GM18909 (cell line): ENCODE results near the gene PRUNE2.
"Not testable (repeated sequence)": the region's sequence is repeated elsewhere in the genome, so short reads cannot be mapped to it uniquely, and the experiment has no call there.

Experiments used
- ATAC-seq: cut with Tn5 transposase; IDR thresholded peaks from one replicate; pipeline ENCODE4 v1.9.1; 2021; ENCODE audit warnings: mild to moderate bottlenecking; ENCODE audit not compliant: unreplicated experiment, poor library complexity

Gene PRUNE2

DNA sequence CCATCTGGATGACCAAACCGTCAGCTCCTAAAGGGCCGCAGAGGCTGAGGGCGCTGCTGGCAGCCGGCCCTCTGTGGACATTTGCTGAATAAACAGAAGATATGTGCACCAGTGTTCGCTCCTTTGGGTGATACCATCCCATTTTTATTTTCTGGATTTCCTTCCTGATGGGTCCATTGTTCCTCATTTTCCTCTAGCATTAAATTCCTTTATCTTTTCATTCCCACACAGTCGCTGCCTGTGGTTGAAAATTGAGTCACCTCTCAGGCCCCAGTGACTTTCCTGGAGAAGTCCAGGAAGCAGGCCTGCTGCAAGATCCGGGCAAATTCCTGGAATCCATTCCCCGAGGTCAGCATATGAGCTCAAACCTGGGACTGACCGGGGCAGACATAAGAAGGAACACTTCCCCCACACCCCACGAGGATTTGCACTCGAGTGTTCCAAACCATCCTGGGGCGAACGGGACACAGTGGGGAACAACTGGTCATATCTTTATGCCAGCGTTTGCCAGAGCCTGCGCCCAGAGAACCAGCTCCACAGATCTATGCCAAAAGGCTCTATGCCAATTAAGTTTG lies 228.3 kb downstream of the PRUNE2 start:
- no peak for ATAC-seq

DNA sequence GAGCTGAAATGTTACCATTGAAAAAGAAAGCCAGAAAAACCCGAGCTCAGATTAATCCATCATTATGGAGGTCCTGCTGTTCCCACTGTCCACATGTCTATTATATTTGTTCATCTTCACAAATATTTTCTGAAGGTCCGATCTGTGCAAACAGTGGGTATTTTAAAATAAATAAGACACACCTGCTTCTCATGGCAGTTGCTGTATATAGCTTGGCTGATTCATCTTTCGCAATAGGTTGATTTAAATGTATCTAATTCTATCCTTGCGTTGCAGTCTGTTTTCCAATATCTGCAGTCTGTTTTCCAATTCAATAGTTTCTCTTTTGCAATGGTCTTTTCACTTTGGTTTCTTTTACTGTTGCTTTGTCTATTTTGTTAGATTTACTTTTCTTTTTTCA lies 229.1 kb downstream of the PRUNE2 start:
- ATAC-seq, result no peak

DNA sequence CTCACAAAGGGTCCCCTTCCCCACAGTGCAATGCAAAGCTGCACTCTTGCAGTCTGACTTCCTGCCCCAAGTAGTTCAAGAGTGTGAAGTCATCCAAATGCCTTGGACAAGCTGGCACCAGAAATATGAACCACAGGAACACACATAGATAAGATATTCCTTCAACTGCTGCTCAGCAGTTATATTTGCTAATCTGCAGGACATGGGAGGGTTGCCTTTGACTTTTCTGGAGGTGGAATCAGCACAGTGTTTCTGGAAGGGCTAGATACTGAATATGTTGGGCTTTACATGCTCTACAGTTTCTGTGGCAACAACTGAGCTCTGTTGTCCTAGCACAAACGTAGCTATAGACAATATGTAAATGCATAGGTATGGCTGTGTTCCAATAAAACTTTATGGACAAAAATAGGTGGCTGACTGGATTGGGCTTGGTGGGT lies 238.4 kb downstream of the PRUNE2 start:
- no peak for ATAC-seq

DNA sequence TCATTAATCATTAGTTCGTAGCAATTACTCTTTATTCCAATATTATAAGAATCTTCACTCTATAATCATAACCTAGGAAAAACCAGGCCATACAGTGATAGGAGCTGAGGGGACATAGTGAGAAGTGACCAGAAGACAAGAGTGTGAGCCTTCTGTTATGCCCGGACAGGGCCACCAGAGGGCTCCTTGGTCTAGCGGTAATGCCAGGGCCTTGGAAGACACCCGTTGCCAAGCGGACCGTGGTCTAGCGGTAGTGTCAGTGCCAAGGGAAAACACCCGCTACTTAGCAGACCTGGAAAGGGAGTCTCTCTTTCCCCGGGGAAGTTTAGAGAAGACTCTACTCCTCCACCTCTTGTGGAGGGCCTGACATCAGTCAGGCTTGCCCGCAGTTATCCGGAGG lies 239.9 kb downstream of the PRUNE2 start:
- not testable (repeated sequence) for ATAC-seq

DNA sequence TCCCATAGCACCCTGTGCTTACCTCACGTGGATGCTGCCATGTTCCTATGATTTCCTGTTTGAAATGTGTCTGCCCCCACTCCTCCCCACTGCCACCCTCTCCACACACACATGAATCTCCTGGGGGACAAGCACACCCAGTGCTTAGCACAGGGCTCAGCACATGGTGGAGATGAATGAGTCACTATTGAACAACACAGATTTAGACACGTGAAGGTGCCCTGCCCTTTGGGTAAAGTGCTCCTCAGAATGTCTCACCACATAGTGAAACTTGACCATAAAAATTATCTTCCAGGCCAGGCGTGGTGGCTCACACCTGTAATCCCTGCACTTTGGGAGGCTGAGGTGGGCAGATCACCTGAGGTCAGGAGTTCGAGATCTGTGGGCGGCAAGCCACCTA lies 240.5 kb downstream of the PRUNE2 start:
- ATAC-seq, result no peak

DNA sequence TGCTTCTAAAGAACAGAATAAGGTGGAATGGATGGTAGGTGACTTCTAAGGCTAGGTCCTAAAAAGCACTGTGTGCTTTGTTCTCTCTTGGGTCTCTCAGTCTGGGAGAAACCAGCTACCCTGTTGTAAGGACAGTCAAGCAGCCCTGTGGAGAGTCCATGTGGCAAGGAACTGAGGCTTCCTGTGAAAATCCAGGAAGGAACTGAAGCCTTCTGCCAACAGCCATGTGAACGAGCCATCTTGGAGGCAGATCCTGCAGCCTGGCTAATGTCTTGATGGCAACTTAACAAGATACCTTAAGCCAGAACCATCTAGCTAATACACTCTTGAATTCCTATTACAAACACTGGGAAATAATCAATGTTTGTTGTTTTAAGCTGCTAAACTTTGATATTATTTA lies 241.8 kb downstream of the PRUNE2 start:
- ATAC-seq, result no peak

DNA sequence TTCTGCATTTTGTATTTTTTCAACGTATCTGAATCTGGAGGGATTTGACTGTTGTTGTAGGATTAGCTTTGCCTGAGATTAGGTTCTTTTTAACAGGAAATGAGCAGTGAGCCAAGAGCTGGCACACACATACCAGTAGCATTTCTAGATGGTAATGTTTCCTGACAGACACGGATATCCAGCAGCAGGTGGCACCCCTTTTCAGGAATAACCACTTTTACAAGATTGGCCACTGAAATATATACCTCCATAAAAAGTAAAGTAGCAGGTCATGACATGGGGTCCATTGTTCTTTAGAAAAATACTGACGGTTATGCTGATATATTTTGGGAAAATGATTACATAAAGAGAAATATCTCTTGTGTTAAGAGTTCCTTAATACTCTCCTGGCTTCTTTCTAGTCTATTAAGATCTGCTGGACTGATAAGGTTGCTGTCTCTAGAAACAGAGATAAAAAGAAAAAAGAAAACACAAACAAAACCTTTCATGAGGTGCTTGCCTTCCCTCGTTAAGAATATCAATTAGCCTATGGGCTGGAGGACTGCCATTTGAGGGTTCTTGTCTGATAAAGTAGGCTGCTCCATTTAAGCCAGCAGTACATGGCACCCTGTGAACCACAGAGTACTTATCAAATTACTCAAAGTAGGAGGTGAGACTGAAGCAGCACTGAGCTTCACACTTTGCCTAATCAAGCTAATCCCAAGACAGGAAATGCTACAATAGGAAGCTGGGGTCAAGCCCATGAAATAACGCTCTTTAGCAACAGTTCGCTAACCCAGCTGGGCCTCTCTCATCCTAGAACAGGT lies 243.2 kb downstream of the PRUNE2 start:
- no peak for ATAC-seq

DNA sequence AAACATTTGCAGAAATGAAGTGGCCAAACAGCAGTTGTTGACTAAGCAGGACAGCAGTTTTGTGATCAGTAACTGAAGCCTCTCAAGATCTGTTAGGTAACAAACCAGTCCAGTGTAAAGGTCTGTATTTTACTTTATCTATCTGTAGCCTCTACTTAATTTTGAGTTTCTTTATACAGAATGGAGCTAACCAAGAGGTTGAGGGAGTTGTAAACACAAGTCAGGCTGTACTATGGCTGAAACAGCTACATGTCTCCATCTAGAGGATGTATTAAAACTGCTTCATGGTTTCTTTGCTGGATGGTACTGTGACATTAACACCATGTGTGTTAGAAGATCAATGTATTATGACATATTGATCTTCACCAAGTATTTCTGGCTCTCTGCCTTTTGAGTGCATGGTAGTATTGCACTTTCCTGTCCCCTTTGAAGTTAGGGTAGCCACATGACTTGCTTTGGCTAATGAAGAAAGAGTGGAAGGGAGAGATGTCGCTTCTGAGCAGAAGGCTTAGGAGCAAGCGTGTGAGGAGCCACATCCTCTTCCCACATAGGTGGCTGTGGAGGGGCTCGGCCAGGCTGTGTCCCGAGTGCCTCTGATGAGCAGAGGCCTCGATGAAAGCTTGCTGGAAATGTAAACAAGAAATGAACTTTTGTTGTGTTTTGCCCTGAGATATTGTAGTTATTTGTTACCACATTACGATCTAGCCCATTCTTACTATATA lies 247.2 kb downstream of the PRUNE2 start:
- ATAC-seq, result peak; percentile 93

DNA sequence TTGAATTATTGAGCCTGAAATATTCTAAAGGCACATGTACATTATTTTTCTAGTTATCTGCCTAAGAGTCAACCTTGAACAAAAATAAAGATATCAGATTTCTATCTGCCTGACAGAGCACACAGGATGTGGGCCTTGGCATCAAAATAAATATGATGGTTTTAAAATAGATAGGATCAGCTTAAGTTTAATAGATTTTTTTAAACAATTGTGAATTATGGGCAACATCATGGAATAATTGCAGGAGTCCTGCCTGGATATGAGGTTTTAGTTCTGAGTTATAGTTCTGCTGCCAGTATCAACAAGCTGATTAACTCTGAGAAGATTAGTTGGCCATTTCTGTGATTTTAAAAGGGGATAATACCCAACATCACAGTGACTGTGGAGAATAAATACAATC lies 248.6 kb downstream of the PRUNE2 start:
- ATAC-seq, result no peak

DNA sequence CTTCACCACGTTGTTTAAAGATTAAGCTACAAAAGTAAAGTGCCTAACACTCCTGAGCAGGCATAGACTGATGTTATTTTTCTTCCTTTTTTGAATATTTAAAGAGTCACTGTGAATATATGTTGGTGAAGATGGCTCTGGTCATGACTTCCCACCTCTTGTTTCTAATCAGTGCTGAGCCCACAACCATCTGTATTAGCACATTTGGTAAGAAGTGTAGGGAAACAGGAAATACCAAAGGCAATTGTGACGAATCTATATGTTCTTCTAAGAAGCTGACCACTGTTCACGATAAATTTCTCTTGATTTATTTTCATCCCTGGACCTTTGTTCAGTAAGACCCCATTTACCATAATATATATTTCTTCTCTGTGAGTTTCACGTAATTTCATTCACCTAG lies 249.9 kb downstream of the PRUNE2 start:
- ATAC-seq, result no peak

DNA sequence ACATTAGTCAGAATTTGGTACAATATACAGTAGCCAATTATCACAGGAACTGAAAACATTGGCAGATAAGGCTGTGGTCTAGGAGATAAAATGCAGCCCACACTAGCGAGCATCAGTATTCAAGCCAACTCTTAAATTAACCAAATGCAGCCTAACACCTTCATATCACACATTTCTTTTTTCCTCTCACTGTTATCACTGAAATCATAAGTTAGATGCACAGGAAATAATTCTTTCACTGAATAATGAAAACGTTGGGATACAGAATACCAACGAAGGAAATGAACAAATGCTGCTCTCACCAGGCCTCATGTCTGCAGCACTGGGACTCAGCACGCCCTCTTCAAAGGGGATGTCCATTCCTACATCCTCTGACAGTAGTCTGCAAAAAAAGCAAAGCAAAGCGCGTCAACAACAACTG lies 250.8 kb downstream of the PRUNE2 start:
- no peak for ATAC-seq

DNA sequence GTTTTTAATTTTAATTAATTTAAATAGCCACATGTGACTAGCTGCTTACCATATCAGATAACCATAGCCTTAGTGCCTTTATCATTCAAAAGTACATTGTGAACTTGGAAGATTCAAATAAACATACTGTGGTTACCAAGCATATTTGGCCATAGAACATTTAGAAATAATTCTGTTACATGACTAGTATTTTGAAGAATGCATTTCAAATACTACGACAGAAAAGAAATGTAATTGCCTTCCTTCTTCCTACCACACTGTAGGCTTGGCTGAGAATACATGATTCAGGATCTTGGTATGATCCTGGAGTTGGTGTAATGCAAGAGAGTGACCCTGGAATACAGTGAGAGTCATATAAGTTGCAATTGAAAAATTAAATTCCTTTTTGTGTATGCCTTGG lies 251.3 kb downstream of the PRUNE2 start:
- no peak for ATAC-seq

DNA sequence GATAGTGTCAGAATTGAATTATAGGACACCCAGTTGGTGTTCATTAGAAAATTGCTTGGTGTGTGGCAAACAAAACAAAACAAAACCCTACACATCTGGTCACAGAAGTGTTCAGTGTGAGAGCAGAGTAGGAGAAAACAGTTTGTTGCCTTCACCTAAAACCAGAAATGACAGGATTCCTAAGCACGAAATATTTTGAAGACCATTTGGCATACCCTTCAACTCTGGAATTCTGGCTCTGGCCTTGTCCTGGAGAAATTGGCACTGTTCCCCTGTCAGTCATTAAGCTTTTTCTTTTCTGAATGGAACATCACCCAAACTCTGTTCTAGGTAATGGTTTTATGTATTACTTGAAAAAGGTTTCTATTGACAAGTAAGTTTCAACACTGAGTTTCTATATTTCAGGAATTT lies 251.9 kb downstream of the PRUNE2 start:
- no peak for ATAC-seq

DNA sequence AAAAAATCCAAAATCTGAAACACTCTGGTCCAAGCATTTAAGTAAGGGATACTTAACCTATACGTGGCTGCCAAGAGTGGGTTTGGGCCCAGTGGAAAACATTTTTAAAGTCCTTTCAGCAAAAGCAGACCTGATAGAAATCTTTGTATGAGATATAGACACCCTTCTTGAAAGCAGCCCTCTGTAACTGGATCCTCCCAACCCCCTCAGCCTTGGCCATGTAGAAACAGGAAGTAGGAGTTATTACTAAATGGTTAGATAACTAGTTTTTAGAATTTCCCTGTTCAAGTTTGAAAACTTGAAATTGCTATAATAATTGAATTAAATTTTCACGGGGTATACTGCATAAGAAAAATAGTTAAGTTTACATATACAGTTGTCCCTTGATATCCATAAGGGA lies 253.0 kb downstream of the PRUNE2 start:
- no peak for ATAC-seq

DNA sequence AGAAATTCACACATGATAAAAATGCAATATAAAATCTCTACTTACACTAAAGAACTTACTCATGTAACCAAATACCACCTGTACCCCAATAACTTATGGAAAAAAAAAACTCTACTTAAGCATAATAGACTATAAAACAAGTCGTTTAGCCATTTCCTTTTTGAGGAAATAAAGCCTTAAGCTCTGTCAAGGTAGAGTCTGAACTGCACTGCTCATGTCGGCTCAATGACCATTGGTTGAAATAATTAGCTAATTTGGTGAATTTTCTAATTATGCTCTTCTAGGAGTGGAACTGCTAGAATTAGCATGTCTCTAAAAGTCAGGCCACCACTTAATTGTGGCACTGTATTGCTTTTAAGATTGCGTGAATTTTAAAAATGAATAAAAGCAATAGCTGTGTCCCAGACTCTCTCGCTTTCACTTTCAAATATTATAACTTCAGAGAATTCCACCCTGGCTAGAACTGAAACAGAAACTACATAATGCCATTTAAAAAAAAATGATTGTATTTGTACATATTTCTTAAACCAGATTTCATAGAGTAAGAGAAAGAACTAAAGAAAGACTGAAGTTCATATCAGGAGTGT lies 254.7 kb downstream of the PRUNE2 start:
- peak; percentile 50 for ATAC-seq

DNA sequence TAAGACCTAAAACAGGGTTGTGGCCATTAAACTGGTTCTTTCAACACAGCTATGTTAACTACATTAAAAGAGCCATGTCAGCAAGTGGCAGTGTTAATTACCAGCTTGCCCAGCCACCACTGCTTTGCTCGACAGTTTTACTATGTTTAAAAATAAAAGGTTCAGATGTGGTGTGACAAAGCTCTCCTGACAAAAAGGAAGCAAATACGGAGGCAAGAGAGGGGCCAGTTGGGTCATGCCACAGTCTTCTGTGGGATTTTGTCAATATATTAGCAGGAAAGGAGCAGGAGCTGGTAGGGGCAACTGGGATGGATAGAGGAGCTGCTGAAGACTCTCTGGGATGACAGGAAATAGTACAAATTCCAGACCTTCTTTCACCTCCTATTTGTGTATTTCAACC lies 255.2 kb downstream of the PRUNE2 start:
- no peak for ATAC-seq

DNA sequence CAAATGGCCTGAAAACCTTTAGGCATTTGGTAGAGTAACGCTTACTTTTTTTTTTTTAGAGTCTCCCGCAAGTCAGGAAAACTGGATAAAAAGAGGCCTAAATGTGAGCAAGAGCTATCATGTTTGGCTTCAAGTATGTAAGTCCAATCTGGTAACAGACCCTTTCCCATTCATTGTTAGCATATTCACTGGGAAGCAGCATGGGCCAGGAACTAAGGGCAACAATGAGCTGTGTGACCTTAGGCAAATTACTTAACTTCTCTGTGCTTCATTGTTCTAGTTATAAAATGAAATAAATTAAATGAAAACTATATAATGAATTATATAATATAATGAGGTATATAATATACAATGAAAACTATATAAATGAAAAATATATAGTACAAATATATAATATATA lies 256.0 kb downstream of the PRUNE2 start:
- ATAC-seq, result no peak

DNA sequence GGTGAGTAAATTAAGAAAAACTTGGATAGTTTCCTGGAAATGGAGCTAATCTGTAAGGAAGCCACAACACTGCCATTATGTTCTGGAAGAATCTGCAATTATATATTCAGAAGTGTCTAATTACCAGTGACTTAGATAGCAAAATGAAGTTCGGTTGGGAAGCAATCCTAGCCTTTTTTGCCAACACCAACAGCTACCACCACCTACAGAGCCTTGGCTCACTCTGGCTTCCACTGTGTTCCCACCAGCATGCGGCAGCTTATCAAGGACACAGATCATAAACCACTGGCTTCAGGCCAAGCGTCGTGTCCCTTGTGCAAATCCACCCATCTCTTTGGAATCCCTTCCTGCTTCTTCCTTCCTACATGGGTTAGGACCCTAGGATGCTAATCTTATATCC lies 259.7 kb downstream of the PRUNE2 start:
- ATAC-seq, result no peak

DNA sequence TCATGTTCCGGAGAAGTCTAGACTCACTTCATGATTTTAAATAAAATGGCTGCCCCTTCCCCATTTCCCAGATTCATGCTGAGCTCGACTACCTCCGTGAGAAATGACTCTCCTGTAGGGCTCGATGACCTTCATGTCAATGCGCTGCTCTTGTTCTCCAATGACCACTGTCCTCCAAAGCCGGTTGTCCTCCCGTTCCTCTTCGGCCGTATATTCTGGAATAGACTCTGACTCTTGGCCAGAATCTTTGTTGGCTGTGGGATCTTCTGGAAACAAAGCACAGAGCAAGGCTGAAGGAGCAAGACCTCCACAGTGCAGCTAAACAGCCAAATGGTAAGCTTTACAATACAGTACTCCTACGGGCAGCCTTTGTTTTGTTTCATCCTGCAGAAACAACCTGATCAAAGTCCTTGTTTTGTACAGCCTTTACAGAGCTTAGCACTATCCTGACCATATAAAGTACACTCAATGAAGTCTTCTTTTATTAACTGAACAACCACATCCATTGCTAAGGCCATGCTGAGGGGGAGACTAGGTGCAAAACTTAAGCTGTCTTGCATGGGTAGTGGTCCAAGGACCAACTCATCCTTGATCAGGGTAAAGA lies 261.2 kb downstream of the PRUNE2 start:
- no peak for ATAC-seq

DNA sequence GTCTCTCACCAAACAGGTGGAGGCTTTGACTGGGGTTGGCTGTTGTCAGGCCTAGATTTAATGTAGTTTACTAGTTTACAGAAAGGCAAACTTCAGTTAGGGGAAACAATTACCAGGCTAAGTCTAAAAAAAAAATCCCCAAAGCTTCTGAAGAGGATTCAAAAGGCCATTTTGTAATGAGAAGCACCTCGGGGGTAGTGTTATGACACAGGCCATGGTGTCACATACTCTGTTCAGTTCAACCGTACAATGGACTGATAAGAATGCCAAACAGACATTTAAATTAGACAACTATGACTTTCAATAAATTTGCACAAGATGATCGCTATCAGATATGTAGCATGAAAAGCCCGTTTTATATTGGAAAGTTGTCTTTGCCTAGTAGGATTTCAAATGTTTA lies 261.7 kb downstream of the PRUNE2 start:
- peak; percentile 4 for ATAC-seq
